ENCODE results near the gene SSX5.
"Not testable (repeated sequence)": the region's sequence is repeated elsewhere in the genome, so short reads cannot be mapped to it uniquely, and the experiment has no call there.

SSX5 gene

DNA sequence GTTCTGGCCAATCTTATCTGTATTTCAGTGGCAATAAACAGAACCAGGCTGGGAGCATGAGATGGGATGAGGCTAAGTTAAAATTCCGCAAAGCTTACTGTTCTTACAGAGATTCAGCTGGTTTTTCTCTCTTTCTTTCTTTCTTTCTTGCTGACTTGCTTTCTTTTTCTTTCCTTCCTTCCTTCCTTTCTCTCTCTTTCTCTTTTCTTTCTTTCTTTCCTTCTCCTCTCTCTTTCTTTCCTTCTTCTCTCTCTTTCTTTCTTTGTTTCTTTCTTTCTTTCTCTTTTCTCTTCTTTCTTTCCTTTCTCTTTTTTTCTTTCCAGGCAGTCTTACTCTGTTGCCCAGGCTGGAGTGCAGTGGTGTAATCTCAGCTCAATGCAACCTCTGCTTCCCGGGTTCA lies 41.8 kb downstream of the SSX5 start:
- no peak for TF ChIP-seq CTCF (IDR thresholded peaks at IDR 0.05; ENCODE audit: low read depth, low read length, missing control alignments)
- H3K4me3 ChIP-seq (ENCODE audit: low read depth, low read length), result no peak overlapping the region
- no peak for DNase-seq (ENCODE audit: low read depth)

GRCh38 chrX:48153769-48154168 lies 42.8 kb downstream of the SSX5 start:
- no peak for TF ChIP-seq CTCF (IDR thresholded peaks at IDR 0.05; ENCODE audit: low read depth, low read length, missing control alignments)
- no peak for DNase-seq (ENCODE audit: low read depth)

DNA sequence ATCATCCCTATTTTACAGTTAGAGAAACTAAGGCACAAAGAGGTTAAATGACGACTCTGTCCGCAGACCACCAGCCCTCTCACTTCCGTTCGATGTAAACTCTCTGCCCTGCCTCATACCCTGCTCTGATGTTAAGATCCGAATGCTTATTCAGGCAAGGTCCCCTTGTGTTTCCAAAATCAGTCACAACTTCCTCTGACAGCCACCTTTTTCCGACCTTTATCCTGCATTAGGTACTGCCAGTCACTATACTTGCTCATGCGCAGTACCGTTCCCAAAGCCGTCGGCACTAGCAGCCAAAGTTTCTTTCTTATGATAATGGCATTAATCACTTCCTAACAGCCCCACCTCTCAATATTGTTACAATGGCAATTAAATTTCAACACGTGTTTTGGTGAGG lies 53.9 kb downstream of the SSX5 start:
- H3K4me3 ChIP-seq (ENCODE audit: low read depth, low read length); DNase-seq (ENCODE audit: low read depth): not testable (repeated sequence)

More at GRCh38 chrX:48153769-48154168, 42.8 kb downstream of the SSX5 start:
- H3K4me3 ChIP-seq (ENCODE audit: low read depth, low read length), result no peak overlapping the region

- H3K4me3 ChIP-seq (ENCODE audit: low read depth, low read length); DNase-seq (ENCODE audit: low read depth): not testable (repeated sequence)
These were observed 54.6 kb downstream of the SSX5 start for GRCh38 chrX:48141810-48142508.

DNA sequence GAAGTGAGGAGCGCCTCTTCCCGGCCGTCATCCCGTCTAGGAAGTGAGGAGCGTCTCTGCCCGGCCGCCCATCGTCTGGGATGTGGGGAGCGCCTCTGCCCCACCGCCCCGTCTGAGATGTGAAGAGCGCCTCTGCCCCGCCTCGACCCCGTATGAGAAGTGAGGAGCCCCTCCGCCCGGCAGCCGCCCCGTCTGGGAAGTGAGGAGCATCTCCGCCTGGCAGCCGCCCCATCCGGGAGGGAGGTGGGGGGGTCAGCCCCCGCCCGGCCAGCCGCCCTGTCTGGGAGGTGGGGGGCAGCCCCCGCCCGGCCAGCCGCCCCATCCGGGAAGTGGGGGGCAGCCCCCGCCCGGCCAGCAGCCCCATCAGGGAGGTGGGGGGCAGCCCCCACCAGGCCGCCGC lies 57.5 kb downstream of the SSX5 start:
- not testable (repeated sequence) for H3K4me3 ChIP-seq (ENCODE audit: low read depth, low read length); DNase-seq (ENCODE audit: low read depth)

Data from GM12864 (cell line).